Omental fat pad (tissue), 4 donors: Measurements from ENCODE around the gene MMP11. TPM values are rescaled to one million over a fixed set of nuclear protein-coding genes. Genes with fewer than 3 reads are reported as not detected.

ENCODE experiments used
- ATAC-seq: fragments of 150-250 bp; one replicate; pipeline ENCODE4 v1.9.1; 2016; ENCODE audit warnings: mild to moderate bottlenecking, moderate library complexity; ENCODE audit not compliant: low FRiP score
- DNase-seq: peaks from one replicate; pipeline ENCODE4 v3.0.0-alpha.2; 2019; ENCODE audit warnings: low spot score
- CTCF ChIP-seq, 3 donors: fragments of 450-650 bp; IDR thresholded peaks; one replicate each; pipeline ENCODE4 v1.5.1; 2016 to 2017; ENCODE audit warnings: antibody characterized with exemption in 3 of 3, mild to moderate bottlenecking in 3 of 3, moderate library complexity in 2 of 3
- total RNA-seq, 4 donors: library from RNA; depleted of rRNA; stranded (reverse); fragments of >200 nt; gene quantifications; one replicate each; pipeline ENCODE4 v1.1.0, GENCODE V29; 2016

The MMP11 gene
- total RNA-seq, 4 donors from 2014 or later: 0.79 to 3.1 (median 2.1) TPM; not detected in 1

- ATAC-seq (no peak), DNase-seq (no peak)
- TF ChIP-seq CTCF (IDR thresholded peaks at IDR 0.05): no peak
These were observed 5.4 kb upstream of the MMP11 start for GRCh38 chr22:23767303-23767672.

- TF ChIP-seq CTCF (IDR thresholded peaks at IDR 0.05): peak in 2 of 3 donors; percentile 17 to 59
- ATAC-seq: peak; percentile 74
- DNase-seq: peak; percentile 62
These were observed 4.7 kb upstream of the MMP11 start, which contains the start of gene CHCHD10 for GRCh38 chr22:23767673-23768548. Gene CHCHD10 (minus strand): TSS chr22:23767972. CDS start chr22:23767874, 98 bp downstream.

- DNase-seq: no peak
- ATAC-seq: no peak
- no peak for TF ChIP-seq CTCF (IDR thresholded peaks at IDR 0.05)
These were observed 3.2 kb upstream of the MMP11 start for GRCh38 chr22:23769321-23769965.

GRCh38 chr22:23772315-23772648 is 367 bp upstream of the MMP11 start:
- TF ChIP-seq CTCF (IDR thresholded peaks at IDR 0.05): no peak
- no peak for DNase-seq
- ATAC-seq: no peak

- no peak for ATAC-seq
- no peak for TF ChIP-seq CTCF (IDR thresholded peaks at IDR 0.05)
- DNase-seq: no peak
These were observed 949 bp downstream of the MMP11 start for GRCh38 chr22:23773483-23774113.

GRCh38 chr22:23774114-23774921 is 1.7 kb downstream of the MMP11 start:
- ATAC-seq (no peak), DNase-seq (no peak)
- no peak for TF ChIP-seq CTCF (IDR thresholded peaks at IDR 0.05)
